Superior temporal gyrus (tissue), 1 donor: Measurements from ENCODE around the gene ZNF799.
"Not testable (repeated sequence)": the region's sequence is repeated elsewhere in the genome, so short reads cannot be mapped to it uniquely, and the experiment has no call there.

Experiments used
- DNase-seq: peaks from one replicate; pipeline ENCODE4 v3.0.0-alpha.2; 2016; ENCODE audit errors: extremely low spot score

Gene ZNF799

DNA sequence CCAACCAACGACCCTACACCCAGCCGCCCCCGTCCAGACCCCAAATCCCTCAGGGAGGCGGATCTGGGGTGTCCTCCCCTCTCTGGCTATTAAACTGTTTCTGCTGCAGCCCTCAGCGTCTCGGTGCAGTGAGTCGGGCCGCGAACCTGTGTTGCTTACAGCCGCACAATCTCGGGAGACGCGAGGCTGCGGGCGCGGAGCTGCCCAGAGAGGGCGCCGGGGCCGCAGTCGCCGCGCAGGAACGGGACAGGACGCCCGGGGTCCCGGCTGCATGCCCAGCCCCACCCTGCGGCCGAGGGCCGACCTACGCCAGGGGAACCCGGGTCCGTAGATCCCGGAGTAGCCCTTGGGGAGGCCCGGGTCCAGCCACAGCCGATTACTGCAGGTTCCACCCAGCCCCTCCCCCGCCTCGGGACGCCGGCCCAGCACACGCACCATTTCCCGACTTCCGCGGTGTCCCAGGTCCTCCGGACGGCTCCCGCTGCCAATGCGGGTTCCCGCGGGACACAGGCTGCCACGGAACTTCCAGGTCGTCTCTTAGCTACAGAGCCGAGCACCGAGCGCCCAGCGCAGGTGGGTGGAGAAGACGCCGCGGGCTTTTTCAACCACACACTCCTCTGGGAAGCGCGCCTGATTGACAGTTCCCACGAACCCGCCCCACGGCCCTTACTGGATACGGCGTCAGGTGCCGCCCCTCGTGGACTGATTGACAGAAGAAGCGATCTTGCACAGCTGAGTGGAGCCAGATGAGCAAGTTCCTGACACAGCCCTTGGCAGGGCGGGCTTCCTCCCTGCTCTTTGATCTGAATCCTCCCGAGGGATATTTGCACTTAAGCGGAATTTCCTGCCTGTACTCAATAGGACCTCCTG, at the start of gene ZNF799:
TSS of gene ZNF799 (minus strand) at position 639 of the 870 bp plus-strand sequence. CDS start at position 438, 201 bp downstream.
- peak; percentile 96 for DNase-seq

DNA sequence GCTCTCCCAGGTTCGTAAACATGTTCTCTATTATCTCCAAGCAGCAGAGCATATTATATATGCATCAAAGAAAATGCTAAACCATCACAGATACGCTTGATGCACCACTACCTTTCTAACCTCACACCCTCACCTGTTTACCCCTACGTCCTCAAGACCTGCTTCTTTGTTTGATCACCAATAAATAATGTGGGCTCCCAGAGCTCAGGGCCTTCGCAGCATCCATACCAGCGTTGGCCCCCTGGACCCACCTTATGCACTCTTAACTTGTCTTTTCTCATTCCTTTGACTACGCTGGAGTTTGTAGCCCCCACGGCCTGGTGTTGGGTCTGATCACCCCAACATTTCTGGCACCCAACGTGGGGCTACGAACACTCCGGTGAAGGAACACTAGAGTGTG, 49.8 kb upstream of the ZNF799 start:
- DNase-seq, result no peak

DNA sequence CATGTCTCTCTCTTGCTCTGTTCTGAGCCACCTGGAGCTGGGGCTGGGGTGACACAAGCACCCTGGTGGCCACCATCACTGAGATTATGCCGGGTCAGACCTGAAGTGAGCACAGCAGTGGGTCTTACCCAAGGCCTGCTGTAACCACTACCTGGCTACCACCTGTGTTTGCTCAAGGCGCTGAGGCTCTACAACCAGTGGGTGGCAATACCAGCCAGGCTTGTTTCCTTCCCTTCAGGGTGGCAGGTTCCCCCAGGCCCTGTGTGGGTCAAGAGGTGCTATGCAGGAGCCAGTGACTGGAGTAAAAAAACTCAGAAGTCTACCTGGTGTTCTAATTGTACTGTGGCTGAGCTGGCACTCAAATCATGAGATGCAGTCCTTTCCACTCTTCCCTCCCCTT, 47.7 kb upstream of the ZNF799 start:
- no peak for DNase-seq

GRCh38 chr19:12440541-12441316, 39.7 kb upstream of the ZNF799 start, which contains the start of gene ZNF443:
ZNF443 (minus strand) TSS chr19:12441021; CDS start chr19:12440914, 107 bp downstream.
- peak; percentile 99 for DNase-seq

DNA sequence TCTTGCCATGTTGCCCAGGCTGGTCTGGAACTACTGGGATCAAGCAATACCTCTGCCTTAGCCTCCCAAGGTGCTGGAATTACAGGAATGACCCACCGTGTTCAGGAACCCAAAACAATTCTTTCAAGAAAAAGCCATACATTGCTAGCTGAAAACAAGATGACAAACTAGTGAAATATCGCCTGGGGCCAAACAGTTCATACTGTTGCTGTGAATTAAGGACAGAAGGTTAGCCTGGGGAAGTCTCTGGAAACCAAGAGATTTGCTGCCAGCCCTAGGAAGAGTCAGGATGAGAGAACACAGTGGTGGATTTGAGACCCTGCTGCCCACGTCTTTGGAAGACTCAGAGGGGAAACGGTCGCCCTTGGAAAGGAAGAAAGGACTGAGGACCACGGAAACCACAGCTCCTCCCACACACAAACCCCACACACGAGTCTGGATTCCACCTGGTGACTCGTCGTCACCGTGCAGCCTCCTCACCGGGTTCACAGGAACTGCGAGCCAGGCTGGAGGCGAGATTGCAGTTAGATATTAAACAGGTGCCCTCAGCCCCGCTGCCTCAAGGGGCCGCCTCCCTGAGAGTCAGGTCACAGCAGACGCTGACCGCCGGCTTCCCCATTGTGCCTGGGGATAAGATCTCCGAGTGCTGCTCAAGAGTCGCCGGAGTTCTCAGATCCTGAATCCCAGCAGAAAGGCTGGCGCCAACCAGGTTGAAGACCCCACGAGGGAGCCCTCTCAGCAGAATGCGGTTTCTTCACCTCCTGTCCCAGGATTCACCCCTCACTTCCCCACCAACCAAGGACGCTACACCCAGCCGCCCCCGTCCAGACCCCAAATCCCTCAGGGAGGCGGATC, 38.8 kb upstream of the ZNF799 start:
- not testable (repeated sequence) for DNase-seq

- DNase-seq, result not testable (repeated sequence)
Observed at GRCh38 chr19:12430726-12431299, 29.7 kb upstream of the ZNF799 start.

GRCh38 chr19:12425888-12426274, 24.8 kb upstream of the ZNF799 start:
- DNase-seq, result no peak

DNA sequence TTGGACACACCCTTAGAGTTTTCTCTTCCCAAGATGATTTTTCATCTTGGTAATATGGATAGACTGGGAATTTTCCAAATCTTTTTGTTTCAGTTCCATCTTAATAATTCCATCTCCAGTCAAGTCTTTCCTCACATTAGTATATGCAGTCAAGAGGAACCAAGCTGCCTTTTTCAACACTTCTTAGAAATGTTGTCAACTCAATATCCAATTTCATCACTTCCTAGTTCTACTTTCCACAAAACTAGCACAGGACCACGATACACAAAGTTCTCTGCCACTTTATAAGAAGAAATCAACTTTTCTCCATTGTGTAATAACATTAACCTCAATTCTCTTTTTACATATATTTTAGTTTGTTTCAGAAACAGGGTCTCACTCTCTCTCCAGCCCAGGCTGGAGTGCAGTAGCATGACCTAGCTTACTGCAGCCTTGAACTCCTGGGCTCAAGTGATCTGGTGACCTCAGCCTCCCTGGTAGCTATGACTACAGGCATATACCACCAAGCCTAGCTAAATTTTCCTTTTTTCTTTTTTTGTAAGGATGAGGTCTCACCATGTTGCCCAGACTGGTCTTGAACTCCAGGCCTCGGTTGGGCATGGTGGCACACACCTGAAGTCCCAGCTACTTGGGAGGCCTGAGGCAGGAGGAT, 24.3 kb upstream of the ZNF799 start:
- no peak for DNase-seq

DNA sequence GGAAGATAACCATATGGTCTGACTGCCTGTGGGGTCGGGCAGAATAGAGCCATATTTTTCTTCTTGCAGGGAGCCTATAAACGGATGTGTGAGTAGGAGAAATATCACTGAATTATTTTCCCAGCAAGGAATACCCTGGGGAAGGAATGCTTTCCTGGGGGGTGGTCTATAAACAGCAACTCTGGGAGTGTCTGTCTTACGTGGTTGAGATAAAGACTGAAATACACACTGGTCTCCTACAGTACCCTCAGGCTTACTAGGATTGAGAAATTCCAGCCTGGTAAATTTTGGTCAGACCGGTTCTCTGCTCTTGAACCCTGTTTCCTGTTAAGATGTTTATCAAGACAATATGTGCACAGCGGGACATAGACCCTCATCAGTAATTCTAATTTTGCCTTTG, 16.2 kb upstream of the ZNF799 start:
- not testable (repeated sequence) for DNase-seq

DNA sequence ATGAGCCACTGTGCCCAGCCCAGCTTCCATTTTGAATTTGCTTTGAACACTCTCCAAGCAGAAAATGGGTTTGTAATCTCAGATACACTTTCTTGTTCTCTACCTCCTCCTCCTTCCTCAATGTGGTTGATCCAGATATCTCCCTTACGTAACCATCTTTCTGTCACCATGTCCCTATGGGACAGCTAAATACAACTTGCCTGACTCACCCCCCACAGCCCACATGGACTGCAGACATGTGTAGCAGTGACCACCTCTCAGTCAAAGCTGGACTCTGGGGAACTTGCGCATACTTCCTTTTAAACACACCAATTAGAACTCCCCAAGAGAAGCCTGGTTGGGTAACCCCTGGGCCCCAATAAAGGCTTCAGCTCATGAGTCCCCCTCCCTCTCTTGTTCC, 10.8 kb upstream of the ZNF799 start:
- no peak for DNase-seq

- DNase-seq, result not testable (repeated sequence)
Observed at GRCh38 chr19:12399901-12400632, 1.0 kb downstream of the ZNF799 start.

- DNase-seq, result not testable (repeated sequence)
Observed at GRCh38 chr19:12391148-12391547, 9.9 kb downstream of the ZNF799 start.

DNA sequence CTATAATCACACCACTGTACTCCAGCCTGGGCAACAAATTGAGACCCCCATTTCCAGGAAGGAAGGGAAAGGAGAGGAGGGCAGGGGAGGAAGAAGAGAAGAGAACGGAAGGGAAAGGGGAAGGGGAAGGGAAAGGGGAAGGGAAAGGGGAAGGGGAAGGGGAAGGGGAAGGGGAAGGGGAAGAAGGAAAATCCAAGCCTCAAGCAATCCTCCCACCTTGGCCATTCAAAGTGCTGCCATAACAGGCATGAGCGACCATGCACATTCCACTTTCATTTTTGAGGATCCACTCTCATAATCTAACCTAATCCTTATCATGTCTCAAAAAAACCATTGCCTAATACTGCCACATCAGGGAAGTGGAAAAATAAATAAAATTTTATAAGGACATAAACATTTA, 14.7 kb downstream of the ZNF799 start:
- DNase-seq, result not testable (repeated sequence)

- no peak for DNase-seq
Observed at GRCh38 chr19:12380444-12380737, 20.7 kb downstream of the ZNF799 start.

- no peak for DNase-seq
Observed at GRCh38 chr19:12379732-12380443, 21.2 kb downstream of the ZNF799 start.

- DNase-seq, result no peak
Observed at GRCh38 chr19:12374026-12374425, 27.0 kb downstream of the ZNF799 start.

GRCh38 chr19:12365236-12366162, 35.6 kb downstream of the ZNF799 start, which contains the start of gene ZNF442:
ZNF442 (minus strand) TSS chr19:12365683; CDS start chr19:12363631, 2,052 bp downstream.
- peak; percentile 97 for DNase-seq
